ENCODE measurements around the gene NCKAP5.

The NCKAP5 gene

DNA sequence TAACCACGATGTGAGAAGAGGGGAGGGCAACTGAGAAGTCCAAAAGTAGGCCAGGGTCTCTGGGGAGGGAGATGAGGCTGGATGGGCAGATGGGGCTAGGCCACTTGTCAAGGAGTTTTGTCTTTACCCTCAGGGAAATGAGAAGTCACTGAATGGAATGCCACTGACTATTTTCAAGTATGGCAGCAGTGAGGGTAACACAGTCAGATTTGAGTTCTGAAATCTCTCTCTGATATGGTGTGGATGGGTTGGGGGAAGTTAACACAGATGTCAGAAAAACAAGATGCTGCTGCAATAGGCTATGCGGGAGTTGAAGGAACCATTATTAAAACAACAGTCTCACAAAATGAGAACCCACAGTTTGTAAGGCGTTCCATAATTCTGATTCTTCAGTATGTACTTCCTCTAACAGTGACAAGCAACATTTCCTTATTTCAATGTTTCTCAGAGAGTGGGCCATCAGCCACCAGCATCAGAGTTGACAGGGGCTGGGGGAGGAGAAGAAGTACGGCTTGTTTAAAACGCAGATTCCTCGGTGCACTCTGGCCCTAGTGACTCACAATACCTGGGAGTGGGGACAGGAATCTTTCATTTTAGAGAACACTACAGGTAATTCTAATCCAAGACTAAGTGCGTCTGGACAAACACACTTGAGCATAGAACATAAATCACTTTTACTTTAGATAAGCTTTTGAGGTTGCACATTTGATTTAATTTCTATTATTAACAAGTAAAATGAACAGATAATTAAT is 596.8 kb downstream of the NCKAP5 start:
- DNase-seq: no peak

DNA sequence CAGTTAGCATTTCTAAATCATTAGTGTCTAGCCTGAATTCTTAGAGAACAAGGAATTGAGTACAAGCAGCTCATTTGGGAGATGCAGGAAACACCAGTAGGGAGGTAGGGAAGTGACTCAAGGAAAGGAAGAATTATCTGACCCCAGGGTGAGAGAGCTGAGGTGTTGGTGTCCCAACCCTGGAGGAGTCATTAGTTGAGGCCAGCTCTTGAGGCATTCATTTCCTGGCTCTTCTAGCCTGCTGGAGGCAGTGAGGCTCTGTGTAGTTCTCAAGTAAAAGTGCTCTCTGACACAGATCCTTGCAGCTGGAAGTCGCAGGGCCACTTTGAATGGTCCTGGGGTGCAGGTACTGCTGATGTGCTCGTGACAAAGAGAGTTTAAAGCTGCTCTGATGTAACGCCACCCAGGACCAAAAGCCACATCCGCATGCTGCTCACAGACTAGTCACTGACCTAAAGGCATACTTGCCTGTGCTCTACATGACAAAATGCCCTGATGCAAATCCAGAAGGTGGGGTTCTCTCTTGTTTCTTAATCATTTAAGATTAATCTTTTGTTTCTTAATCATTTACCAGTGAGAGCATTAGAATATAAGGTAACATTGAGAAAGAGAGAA is 598.8 kb downstream of the NCKAP5 start:
- DNase-seq: no peak

DNA sequence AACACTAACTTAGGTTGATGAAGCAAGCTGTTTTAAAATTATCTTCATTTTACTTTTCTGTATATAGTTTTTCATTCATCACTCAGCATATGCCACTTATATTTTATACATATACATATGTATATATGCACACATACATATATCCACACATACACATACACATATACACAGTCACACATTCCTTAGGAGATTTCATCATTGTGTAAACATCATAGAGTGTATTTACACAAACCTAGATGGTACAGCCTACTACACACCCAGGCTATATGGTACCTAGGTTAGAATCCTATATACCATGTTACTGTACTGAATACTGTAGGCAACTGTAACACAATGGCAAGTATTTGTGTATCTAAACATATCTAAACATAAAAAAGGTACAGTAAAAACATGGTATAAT is 602.8 kb downstream of the NCKAP5 start:
- no peak for DNase-seq

- no peak for DNase-seq
Observed at GRCh38 chr2:132963161-132963560, 605.1 kb downstream of the NCKAP5 start.

DNA sequence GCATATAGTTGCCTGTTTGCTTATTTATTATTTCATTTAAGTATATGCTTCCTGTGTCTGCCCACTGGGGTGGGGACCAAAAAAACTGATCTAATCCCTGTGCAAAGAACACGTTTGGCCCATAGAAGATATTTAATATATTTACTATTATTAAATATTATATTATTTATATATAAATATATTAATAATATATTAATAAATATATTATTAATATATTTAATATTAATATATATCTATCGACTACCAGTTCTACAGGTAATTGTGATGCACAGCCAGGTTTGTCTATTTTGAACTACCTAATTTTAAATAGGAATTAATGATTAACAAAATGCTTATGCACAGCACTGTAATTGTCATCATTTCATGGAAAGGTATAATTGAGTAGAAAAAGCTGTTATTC is 609.4 kb downstream of the NCKAP5 start:
- no peak for DNase-seq

- no peak for DNase-seq
Observed at GRCh38 chr2:132955871-132956615, 612.2 kb downstream of the NCKAP5 start.

DNA sequence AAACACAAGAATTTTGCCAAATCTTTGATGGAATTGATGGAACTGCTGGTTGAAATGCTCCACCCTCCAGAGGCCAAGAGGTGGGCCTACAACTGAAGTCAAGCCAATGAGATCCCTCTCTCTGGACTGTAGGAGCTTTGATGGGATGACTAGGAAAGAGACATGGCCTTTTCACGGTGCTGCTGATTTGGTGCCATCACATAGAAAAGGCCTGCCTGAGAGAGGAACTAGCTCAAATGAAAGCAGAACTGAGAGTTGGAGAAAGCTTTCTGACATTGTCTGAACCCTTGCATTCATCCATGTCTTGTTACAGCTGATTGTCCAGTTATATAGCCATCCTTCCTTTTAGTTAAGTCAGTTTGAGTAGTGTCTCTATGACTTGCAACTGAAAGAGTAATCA is 614.5 kb downstream of the NCKAP5 start:
- no peak for DNase-seq

GRCh38 chr2:132951008-132951714 is 617.1 kb downstream of the NCKAP5 start:
- no peak for DNase-seq

DNA sequence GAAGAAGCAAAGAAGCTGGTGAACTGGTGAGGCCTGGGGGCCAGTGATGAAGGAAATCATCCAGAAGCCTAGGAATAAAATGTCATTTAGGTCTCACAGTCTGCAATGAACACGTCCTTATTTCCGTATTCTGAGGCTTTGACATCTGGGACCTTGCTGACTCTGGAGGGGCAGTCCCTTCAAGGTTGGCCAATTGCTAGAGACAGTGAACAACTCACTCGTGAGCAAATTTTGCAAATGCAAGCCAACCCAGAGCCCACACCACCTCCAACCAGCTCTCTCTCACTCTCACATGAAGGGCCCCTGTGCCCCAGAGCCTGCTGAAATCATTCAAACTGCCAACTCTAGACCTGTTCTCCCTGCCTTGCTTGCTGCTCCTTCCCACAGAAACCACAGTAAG is 619.2 kb downstream of the NCKAP5 start:
- no peak for DNase-seq

- no peak for DNase-seq
Observed at GRCh38 chr2:132948211-132948610, 620.1 kb downstream of the NCKAP5 start.

GRCh38 chr2:132943829-132944228 is 624.4 kb downstream of the NCKAP5 start:
- DNase-seq: no peak

DNA sequence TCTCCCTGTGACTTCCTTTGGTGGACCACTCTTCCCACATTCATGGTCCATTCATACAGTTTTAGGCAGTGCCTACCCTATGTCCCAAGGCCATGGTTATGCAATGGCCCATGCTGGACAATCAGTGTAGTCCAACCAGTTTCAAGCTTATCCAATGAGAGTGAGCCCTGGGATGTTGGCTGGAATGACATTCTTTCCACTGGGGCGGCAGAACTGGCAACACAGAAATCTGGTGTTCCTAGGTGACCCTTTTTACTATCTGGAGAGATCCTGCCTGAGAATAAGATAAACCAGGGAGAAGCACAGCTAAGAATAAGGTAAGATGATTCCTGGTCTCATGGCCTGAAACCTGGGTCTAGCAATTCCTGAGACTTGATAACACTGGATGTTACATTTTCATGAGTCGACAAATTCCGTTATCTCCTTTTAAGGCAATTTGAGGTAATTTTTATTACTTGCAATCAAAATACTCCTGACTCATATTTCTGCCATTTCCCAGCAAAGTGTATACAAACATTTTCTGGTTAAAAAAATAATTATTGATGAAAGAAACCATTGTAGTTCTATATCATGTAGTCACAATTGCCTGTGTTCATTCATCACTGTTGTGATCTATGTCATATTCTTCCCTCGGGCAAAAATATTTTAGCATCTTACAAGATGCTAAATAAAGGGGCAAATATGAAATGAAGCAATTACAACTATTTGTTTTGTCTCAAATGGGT is 626.8 kb downstream of the NCKAP5 start:
- no peak for DNase-seq

- DNase-seq: no peak
Observed at GRCh38 chr2:132937629-132938028, 630.6 kb downstream of the NCKAP5 start.

DNA sequence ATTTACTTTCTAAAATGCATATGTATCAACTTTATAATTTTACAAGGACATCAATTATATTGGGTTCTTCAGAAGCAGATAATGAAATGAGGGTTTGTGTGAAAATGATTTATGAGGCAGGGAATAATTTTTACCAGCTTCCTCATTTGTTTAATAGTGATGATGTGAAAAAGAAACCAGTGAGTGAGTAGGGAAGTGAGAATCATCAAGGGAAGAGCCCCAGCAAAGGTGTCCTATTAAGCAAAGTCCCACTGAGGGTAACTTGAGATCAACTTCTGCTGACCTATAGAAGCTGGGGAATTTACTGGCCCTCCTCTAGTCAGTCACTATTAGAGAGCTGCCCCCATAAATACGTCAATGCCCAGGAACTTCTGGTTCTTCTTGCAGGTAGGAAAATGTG is 631.5 kb downstream of the NCKAP5 start:
- DNase-seq: no peak

- no peak for DNase-seq
Observed at GRCh38 chr2:132936261-132936660, 632.0 kb downstream of the NCKAP5 start.

DNA sequence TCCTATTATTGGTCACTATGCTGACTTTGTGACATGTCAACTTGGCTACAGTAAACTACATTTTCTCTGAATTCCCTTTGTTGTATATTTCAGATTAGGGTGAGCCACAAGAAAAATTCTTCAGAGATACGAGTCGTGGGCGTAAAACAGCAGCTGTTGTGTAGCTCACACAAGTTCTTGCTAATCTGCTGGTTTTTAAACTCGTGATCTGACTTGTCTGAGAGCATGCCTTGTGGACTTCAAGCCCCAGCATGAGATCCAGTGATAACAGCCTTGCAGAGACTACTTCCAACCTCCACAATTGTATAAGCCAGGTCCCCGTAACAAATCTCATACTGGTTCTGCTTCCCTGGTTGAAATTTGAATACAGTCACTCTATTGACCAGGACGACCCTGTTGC is 638.5 kb downstream of the NCKAP5 start:
- DNase-seq: no peak

- no peak for DNase-seq
Observed at GRCh38 chr2:132923787-132924186, 644.5 kb downstream of the NCKAP5 start.

GRCh38 chr2:132915812-132916549 is 652.3 kb downstream of the NCKAP5 start:
- DNase-seq: no peak

DNA sequence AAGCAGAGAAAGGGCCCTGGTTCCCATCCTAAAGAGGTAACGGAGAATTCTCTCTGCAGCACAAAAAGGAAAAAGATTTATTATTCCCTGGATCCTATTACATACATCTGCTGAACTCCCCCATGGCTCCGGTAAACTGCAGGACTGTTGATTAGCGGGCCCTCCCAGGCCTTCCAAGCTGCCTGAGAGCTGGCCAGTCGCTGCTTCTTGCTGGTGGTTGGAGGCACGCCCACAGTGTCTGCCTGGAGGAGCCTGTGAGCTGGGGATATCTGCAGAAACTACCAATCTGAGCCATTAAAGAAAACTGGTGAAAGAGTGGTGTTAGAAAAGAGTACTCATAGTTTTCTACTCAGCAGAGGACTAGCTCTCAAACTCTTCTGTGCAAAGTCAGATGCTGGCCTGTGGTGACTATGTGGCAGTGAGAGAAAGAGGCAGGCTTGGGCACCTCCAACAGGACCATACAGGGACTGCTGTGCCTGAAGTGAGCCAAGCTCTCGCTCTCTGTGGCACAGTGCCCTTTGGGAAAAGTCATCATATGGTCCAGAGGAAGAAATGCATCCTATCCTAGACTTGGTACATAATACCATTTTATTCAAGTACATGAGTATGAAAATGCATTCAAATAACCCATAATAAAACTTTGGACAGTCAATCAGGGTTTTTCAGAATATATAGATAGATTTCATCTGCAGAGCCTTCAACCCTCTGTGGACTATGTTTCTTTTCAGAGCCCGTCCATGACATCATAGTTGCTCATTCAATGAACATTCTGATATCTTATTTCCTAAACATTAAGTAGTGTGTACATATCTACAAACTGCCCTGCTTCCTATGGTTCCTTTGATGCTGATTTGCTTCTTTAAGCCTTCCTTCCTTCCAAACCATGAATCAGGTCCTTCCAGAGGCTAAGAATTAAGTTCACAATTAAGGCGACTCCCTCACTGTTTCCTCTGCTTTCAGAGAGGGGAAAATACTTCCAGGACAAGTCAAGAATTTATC is 656.2 kb downstream of the NCKAP5 start:
- no peak for DNase-seq

DNA sequence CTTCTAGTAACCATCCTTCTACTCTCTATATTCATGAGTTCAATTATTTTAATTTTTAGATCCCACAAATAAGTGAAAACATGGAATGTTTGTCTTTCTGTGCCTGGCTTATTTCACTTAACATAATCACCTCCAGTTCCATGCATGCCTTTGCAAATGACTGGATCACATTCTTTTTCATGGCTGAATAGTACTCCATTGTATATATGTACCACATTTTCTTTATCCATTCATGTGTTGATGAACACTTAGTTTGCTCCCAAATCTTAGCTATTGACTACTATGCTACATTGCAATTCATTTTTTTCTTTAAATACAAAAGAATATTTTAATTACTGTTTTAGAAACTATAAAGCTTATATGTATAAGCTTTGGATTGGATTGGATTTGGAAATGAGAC is 657.8 kb downstream of the NCKAP5 start:
- DNase-seq: no peak

DNA sequence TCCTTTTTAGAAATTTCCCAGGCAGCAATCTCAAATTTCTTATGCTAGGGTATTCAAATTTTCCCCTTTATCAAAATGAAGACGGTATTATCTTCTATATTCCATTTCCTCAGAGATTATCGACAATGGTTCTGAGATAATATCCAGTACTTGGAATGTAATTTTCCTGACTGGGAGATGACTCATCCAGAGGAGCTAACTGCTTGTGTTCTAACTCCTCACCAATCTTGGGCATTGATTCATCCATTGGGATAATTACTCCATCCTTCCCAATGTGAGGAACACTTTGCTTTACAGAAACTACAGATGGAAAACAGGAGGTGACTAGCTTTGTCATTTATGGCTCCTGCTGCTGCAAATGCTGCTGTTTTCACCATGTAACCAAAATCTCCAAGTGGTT is 658.8 kb downstream of the NCKAP5 start:
- no peak for DNase-seq

All from NCI-H2107 (cell line).